ENCODE data around the gene ALAS1.

ALAS1 gene

DNA sequence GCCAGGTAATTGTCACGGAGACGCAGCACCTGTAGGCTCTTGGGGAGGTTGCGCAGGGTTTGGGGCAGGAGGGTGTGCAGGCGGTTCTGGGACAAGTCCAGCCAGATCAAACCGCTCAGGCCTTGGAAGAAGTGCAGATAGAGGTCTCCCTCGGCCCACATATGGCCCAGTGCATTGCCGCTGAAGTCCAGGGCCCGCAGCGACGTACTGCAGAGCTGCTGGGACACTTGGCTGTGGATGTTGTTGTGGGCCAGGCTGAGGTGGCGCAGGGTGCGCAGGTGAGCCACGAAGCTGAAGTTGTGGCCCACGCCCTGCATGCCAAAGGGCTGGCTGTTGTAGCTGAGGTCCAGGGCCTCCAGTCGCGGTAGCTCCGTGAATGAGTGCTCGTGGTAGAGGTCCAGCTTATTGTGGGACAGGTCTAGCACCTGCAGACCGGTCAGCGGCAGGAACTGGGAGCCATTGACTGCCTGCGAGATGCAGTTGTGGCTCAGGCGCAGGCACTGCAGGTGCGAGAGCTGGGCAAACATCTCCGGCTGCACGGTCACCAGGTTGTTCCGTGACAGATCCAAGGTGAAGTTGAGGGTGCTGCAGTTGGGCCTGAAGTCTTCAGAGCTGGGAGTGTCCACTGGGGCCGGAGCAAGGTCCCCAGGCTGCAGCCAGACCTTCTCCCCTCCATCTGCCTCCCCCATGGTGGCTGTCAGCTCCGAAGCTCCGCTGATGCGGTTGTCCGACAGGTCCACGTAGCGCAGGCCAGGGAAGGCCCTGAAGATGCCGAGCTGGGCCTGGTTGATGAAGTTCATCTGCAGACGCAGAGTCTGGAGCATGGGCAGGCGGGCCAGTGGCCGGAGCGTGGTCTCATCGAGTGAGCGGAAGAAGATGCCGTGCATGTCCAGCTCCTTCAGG lies 24.6 kb downstream of the ALAS1 start:
- DNase-seq: no peak

DNA sequence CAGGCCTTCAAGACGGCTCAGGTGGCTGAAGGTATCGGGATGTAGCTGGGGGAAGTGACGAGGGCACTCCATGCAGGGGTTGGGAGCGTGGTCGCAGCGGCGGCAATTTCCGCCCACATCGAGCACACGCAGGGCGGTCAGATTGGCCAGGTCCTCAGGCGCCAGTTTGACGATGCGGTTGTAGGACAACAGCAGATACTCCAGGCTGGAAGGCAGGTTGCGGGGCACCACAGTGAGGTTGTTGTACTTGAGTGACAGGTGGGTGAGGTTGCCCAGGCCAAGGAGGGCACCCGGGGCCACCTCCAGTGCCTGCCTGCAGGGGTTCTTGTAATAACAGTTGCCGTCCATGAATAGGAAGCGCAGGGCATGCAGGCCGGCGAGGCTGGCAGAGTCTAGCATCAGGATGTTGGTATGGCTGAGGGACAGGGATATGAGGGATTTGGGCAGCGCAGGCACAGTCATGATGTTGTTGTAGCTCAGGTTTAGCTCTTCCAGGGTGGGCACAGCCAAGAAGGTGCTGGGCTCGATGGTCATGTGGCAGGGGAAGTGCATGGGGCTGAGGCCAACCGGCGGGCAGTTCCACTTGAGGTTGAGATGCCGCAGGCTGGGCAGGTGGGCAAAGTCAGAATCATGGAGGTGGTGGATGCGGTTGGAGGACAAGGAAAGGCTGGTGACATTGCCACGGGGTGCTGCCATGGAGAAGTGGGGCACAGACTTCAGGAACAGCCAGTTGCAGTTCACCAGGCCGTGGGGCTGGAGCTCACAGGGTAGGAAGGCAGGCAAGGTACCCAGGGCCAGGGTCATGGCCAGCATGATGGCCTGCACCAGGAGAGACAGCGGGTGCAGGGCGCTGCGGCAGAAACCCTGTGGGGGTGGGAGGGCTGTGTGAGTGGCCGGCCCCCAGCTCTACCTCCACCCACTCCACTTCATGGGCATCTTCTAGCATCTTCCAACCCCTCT lies 25.8 kb downstream of the ALAS1 start:
- no peak for DNase-seq

DNA sequence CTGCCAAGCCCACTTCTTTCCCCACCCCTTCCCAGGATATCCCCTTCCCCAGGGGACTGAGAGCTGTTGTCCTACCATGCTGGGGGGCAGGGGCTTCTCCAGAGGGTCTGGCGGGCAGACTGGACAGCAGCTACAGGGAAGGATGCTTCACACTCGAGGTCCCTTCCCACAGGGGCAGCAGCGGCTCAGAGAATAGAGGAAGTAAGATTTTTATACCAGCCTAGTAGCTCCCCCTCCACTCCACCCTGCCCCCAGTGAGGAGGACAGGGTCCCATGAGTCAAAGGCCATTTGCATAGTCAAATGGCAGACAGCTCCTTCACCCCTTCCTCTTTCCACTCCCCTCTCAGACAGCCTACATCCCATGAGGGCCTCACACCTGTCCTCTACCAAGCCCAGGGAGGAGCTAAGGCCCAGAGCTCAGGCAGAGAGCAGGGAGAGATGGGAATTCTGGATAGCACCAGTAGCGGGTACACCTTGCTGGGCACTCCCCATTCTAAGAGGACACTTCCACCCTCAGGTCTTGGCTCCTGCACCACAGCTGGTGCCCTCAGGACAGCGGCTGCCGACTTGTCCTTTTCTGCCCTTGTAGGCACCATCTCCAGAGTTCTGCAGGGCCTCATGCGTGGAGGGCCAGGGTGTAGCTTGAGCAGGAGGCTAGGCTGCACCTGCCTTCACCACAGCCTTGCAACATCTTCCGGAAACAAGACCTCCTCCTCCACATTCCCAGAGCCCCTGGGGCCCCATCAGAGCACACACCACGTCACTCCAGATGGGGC lies 27.7 kb downstream of the ALAS1 start, which contains the start of gene TLR9:
TSS of gene TLR9 (minus strand) at position 194 of the 777 bp plus-strand sequence. CDS start at position 78, 116 bp downstream.
- DNase-seq: no peak

DNA sequence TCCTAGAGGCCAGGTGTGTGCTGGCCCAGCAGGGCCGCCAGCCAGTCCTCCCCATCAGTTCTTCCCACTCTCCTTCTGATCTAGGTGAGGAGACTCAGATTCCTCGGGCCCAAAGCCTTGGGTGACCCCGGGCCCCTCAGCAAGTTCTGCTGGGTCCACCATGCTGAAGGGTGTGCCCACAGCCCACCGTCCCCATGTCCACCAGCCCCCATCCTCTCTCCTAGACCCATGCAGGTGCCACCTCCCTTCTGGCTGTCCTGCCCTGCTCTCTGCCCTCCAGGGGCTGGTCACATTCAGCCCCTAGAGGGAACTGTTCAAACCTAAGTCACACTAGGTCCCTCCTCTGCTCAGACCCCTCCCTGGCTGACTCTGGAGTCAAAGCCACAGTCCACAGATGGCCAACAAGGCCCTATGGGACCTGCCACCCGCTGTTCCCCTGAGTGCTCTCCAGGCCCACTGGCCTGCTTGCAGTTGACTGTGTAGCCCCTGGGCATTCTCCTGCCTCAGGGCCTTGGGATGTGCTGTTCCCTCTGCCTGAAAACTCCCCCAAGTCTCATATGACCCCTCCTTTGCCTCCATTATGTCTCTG lies 28.4 kb downstream of the ALAS1 start:
- DNase-seq: no peak

DNA sequence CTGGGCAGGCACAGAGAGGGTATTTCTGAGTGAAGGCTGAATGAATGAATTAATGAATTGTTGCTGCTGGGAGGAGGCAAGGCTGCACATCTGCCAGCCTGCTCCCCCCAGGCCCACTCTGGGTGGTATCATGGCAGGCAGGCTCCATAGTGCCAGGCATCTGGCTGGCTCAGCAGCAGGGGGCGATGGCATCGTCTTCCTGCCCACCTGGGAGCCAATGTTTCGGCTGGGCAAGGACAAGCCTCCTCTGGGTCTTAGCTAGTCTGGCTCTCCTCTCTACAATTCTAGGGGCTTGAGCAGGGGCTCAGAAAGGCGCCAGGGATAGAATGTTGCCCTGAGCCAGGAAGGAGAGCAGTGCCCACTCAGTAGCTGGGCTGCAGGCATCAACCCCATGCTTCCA lies 29.2 kb downstream of the ALAS1 start:
- DNase-seq: no peak

DNA sequence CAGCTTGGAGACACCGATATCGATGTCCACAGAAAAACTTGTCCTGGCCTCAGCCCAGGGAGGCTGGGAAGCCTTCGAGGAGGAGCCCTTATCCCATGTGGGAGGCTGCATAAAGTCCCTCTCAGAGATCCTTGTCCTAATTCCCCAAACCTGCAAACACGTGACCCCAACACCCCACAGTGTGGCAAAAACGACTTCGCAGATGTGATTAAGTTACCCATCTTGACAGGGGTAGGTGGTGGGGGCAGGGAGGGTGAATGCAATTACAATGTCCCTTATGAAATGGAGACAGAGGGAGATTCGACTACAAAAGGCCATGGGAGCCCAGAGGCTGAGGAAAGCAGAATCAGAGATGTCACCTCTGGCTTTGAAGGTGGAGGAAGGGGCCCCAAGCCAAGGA lies 29.8 kb downstream of the ALAS1 start:
- no peak for DNase-seq

DNA sequence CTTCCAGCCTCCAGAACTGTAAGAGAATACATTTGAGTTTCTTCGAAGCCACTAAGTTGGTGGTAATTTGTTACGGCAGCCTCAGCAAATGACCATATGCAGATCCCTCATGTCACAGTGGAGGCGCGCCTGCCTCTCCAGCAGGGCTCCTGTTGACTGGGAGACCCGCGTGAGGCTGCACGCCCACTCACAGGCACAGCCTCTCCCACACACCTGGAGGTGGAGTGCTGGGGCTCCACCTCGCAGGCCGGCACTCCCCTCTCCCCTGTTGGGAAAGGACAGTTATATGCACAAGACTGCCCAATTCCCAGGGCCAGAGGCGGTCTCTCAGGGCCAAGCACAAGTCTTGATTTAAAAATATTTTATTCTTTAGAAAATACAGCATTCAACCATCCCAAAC lies 30.3 kb downstream of the ALAS1 start:
- DNase-seq: no peak

DNA sequence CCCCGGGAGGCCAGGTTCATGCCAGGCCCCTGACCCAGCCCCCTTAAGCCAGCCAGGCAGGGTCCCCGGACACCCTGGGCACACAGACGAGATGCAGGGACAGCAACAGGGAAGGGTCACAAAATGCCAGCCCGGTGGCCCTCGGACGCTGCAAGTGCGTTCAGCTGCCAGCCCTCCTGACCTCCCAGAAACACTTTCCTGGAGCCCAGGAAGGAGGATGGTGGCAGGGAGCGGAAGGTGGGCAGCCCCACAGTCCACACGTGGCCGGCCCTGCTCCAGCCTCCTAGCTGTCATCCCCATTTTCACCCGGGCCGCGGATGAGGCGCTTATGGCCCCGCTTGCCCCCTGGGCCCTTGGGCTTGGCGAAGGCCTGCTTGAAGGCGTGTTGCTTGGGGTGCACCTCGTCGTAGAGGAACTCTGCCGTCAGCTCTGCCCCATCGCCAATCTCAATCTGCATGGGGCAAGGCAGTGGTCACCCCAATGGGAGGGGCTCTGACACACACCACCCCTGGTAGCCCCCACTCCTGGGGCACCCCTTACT lies 30.9 kb downstream of the ALAS1 start:
- DNase-seq: no peak

DNA sequence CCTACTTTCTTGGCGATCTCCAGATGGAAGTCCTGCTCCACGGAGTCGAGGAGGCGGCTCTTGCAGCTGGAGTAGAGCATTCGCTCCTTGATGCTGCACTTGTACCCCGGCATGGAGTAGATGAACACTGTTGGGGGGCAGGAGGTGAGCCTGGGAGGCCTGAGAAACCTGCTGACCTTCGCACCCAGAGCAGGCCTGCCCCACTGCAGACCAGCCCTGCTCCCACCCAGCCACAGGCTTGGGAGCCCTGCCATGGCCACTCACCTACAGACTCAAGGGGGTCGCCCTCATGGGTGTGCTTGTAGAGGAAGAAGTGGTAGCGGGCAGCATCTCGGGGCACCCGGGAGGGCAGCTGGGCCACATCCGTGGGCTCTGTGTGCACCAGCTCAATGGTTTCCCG lies 31.7 kb downstream of the ALAS1 start:
- no peak for DNase-seq

DNA sequence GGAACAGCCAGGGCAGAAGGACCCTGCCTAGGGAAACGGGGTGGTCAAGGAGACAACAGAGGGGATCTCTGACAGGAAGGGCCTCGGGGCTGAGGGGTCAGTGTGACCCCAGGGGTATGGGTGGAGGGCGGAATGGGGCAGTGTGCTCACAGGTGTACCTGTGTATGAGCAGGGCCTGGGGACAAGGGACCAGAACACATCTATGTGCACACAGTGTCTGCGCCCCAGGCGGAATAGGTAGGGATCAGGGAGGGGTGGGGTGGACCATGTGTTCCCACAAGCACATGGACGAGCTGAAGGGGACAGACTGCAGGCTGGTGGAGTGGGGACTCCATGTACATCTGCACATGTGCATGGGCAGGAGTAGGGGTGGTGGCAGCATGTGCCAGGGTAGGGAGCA lies 32.5 kb downstream of the ALAS1 start:
- DNase-seq: no peak

DNA sequence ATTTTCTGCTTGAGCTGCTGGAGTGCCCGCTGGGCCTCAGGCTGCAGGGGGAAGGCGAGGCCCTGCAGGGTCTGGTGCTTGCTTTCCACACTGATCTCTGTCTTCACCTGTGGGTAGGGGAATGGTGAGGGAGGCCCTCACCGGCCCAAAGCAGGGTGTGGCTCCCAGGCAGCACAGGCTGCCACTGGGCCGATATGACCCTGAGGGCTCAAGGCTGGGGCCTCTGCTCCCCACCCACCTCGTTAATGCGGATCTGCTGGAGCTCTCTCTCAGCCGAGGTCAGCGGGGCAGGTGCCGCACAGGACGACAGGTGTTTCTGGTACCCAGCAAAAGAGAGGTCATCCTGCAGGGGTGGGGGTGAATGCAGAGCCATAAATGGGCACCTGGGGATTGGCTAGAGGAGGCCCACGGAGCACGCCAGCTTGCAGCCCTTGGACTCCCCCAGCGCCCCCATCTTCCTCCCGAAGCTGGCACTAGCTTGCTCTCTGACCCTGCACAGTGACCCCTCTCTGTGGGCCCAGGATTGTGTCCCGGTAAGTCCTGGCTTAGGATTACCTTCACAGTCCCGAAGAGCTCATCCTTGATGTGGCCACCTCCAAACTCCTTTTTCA lies 33.0 kb downstream of the ALAS1 start:
- no peak for DNase-seq

DNA sequence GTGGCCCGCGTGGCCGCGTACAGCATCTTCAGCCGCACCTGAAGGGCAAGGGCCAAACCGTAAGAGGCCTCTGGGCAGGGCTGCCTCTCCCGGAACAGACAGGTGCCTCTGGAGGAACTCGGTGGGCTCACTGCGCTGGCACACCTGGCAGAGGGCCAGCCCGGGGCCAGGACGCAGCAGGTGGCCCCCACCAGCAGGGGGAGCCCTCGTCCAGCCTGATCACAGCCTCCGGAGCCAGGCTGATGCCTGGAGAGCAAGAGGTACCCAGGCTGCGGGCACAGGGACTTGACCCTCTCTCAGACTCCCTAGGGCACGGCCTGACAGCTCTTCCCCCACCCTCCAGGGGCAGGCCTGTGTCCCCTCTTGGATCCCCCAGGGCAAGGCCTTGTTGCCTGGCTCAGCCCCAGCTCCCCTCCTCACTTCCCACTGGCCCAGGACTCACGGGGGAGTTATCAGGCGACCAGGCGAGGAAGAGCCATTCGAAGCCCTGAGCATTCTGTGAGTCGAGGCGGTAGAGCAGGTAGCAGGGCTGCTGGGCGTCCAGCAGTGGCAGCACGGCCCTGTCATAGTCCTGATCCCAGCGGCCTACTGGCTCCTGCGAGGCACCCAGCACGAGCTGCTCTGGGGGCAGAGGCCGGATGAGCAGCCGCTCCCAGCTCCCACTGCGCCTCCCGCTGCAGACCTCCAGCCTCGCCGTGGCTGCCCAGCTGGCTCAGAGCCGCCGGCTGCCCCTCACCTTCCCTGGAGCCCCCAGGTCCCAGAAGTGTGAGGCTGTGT lies 33.7 kb downstream of the ALAS1 start:
- no peak for DNase-seq

DNA sequence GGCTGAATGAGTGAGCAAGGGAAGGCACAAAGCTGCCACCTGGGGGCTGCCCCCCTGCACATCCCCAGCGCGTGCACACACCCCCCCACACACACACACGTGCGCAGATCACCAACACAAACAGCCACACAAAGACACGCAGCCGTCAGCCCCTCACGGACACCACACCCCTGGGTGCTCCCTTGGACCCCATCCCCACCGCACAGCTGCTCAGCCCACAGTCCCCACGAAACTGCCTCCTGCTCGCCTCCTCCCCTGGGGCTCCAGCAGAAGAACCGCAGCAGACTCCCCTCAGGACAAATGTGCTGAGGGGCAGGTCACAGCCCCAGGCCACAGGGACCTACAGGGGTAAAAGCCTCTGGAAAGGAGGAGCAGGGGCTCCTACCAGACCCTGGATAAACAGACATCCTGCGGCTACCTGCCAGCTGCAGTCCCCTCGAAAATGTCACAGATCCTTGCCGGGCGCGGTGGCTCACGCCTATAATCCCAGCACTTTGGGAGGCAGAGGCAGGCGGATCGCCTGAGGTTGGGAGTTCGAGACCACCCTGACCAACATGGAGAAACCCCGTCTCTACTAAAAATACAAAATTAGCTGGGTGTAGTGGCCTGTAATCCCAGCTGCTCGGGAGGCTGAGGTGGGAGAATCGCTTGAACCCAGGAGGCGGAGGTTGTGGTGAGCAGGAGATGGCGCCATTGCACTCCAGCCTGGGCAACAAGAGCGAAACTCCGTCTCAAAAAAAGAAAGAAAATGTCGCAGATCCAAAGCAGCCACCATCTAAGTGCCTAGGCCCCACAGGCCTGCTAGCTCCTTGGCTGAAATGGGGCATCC lies 34.5 kb downstream of the ALAS1 start:
- no peak for DNase-seq

DNA sequence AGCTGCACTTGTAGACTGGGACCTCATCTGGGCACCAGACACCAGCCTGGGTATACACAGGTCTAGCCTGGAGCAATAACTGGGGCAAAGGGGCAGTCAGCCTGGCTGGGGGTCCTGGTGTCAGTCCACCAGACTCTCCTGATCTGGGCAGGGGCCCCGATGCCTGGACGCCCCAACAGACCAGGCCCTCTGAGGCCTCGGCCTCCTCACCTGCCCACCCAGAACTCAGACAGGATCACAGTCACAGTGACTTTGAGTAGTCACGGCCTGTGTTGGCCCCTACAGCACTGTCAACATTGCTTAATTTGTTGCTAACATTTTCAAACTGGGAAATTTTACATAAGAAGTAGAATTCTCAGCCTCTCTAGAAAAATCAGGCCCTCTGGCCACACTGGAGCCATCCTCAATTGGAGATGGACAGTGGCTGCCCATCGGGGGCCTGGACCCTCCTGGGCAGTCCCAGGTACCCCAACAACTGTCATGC lies 35.2 kb downstream of the ALAS1 start:
- no peak for DNase-seq

DNA sequence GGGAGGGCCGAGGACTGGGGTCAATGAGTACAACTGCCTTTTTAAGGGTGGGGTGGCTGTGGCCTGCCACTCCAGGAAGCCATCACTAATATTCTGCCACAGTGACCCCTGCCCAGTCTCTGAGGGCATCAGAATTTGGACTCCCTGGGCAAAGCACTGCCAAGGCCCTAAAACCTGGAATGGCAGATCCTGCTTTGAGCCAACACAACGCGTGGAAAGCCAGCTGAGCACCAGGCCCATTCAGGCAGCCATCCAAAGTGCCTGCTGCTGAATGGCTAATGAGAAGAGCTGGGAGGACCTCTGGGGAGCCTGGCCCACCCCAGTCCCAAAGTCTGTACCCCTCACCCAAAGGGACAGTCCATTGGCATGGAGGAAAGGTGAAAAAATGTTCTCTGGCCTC lies 36.0 kb downstream of the ALAS1 start:
- no peak for DNase-seq

DNA sequence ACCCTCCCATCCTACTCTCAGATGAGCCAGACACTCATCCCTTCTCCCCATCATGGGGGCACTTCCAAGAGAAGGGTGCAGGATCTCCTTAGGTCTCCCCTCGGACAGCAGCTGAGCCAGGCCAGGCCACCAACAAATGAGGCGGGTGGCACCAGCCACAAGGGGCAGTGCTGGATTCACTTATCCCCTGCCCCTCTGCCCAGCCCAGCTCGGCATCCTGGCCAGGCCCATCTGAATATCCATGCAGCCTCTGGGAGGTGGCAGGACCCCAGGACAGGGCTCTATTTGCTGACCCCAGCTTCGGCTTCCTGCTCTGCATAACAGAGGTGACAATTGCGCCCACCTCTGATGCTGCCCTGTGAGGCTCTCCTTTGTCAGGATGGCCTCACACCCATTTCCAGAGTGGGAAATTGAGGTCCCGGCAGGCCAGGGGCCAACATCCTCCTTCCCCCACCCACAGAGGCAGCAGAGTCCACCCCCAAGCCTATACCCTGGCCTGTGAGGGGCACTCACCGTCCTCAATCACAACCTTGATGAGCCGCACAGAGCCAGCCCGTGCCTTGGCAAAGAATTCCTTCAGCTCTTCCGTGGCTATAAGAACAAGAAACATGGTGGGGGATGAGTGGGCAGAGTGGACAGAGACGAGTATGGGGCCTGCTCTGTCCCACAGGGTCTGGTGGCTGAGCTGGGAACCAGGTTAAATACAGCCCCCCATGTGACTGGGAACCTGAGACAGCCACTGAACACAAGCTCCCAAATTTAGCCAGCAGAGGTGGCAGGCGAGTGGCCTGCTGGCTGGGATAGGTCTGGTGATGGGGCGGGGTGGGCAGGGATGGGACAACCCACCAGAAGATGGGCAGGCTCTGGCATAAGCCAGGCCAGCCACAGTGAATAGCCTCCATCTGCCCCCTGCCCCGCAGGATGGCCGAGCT lies 36.8 kb downstream of the ALAS1 start:
- no peak for DNase-seq

DNA sequence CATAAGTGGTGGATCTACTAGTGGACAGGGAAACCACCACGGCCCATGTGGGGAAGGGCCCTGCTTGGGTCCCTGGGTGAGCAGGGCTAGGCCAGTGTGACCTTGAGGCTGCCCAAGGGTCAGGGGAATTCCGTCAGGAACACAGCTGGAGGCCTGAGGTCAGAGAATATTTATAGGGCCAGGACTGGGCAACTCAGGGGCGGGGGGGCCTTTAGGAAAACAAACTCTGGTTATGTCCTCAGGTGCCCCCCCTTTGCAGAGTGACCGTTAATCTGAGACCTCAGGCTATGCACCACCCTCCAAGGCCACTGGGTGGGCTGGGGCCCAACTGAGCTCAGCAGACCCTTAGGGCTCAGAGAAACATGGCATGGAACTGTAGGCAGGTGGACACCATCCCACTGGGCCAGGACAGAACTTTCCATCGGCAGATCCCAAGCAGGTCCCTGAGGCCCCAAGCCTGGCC lies 38.5 kb downstream of the ALAS1 start:
- no peak for DNase-seq

DNA sequence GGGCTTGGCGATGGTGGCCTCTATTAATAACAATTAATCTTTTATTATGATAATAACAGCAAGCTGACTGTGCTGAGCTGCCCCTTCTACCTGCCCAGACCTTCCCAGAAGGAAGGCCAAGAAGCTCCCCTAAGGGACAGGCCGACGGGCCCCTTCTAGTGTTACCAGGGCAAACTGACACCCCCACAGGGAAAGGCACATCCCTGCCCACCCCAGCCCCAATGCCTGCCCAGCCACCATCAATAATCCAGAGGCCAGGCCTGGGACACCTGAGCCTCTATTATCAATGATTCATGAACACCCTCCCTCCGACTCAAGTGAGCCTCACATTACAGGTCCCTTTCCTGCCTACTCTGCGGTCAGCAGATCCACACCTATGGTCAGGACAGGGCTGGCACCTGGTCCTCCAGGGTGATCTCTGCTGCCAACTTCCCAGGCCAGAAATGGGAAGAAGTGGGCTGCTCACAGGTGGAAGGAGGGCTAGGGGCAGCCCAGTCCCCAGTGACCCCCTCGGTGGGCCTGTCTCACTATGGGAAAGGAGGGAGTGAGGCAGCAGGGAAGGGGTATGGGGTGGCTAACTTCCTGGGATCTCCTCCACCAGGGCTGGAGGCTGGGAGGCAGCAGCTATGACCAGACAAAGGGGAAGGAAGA lies 39.2 kb downstream of the ALAS1 start:
- no peak for DNase-seq
